ENCODE results near the gene H6PD.
A peak's percentile ranks its signal among the peaks of the same experiment; 100 is the strongest.

H6PD gene

GRCh38 chr1:9280015-9280860 is 45.7 kb downstream of the H6PD start:
- DNase-seq = peak; percentile 81

GRCh38 chr1:9281071-9281827 is 46.7 kb downstream of the H6PD start:
- DNase-seq = no peak

GRCh38 chr1:9281908-9282695 is 47.5 kb downstream of the H6PD start:
- DNase-seq = no peak

- no peak for DNase-seq
Observed at GRCh38 chr1:9282696-9282955, 48.1 kb downstream of the H6PD start.

- no peak for DNase-seq
Observed at GRCh38 chr1:9284061-9284460, 49.5 kb downstream of the H6PD start.

GRCh38 chr1:9286556-9286955 is 52.0 kb downstream of the H6PD start:
- no peak for DNase-seq

GRCh38 chr1:9289090-9289534 is 54.5 kb downstream of the H6PD start:
- peak; percentile 82 for DNase-seq

GRCh38 chr1:9289711-9290485 is 55.3 kb downstream of the H6PD start:
- peak; percentile 34 for DNase-seq

GRCh38 chr1:9291914-9292360 is 57.4 kb downstream of the H6PD start:
- no peak for DNase-seq

GRCh38 chr1:9292361-9293240 is 58.0 kb downstream of the H6PD start, which contains the start of gene SPSB1:
Gene SPSB1 (plus strand): TSS chr1:9292894. CDS start chr1:9355892, 62,998 bp downstream.
- DNase-seq = peak; percentile 79

GRCh38 chr1:9293241-9293532 is 58.6 kb downstream of the H6PD start:
- no peak for DNase-seq

GRCh38 chr1:9293533-9294404 is 59.2 kb downstream of the H6PD start:
- DNase-seq = peak; percentile 37

GRCh38 chr1:9294405-9294773 is 59.8 kb downstream of the H6PD start:
- peak; percentile 76 for DNase-seq

- peak; percentile 65 for DNase-seq
Observed at GRCh38 chr1:9294910-9295636, 60.5 kb downstream of the H6PD start.

- no peak for DNase-seq
Observed at GRCh38 chr1:9295884-9296283, 61.3 kb downstream of the H6PD start.

- no peak for DNase-seq
Observed at GRCh38 chr1:9296850-9297249, 62.3 kb downstream of the H6PD start.

GRCh38 chr1:9297831-9298230 is 63.3 kb downstream of the H6PD start:
- no peak for DNase-seq

- no peak for DNase-seq
Observed at GRCh38 chr1:9298282-9298681, 63.7 kb downstream of the H6PD start.

- peak; percentile 45 for DNase-seq
Observed at GRCh38 chr1:9299571-9300541, 65.3 kb downstream of the H6PD start.

All from activated CD4-positive, alpha-beta T cell treated with anti-CD3 and anti-CD28 coated beads, Interleukin-10, Interleukin-2, amounts not matched to agents 100 ng/mL and 50 ng/mL, durations not matched to agents 16 hours and 8 hours (primary cell).